ENCODE results near the gene TANGO2.

TANGO2 gene

GRCh38 chr22:20032407-20032991 lies 11.6 kb downstream of the TANGO2 start:
- no peak for DNase-seq (ENCODE audit: low read depth)
- TF ChIP-seq CTCF (conservative IDR thresholded peaks at IDR 0.05; ENCODE audit: low read depth, low read length): no peak
- no peak overlapping the region for H3K4me3 ChIP-seq (ENCODE audit: low read length)

GRCh38 chr22:20033045-20033706 lies 12.3 kb downstream of the TANGO2 start:
- no peak overlapping the region for H3K4me3 ChIP-seq (ENCODE audit: low read length)
- no peak for TF ChIP-seq CTCF (conservative IDR thresholded peaks at IDR 0.05; ENCODE audit: low read depth, low read length)
- DNase-seq (ENCODE audit: low read depth): no peak

- no peak overlapping the region for H3K4me3 ChIP-seq (ENCODE audit: low read length)
- no peak for TF ChIP-seq CTCF (conservative IDR thresholded peaks at IDR 0.05; ENCODE audit: low read depth, low read length)
- DNase-seq (ENCODE audit: low read depth): no peak
Observed at GRCh38 chr22:20034143-20034542, 13.2 kb downstream of the TANGO2 start.

- H3K4me3 ChIP-seq (ENCODE audit: low read length): no peak overlapping the region
- no peak for TF ChIP-seq CTCF (conservative IDR thresholded peaks at IDR 0.05; ENCODE audit: low read depth, low read length)
Observed at GRCh38 chr22:20035375-20036083, 14.6 kb downstream of the TANGO2 start.

GRCh38 chr22:20036084-20036482 lies 15.2 kb downstream of the TANGO2 start:
- no peak overlapping the region for H3K4me3 ChIP-seq (ENCODE audit: low read length)
- no peak for TF ChIP-seq CTCF (conservative IDR thresholded peaks at IDR 0.05; ENCODE audit: low read depth, low read length)
- no peak for DNase-seq (ENCODE audit: low read depth)

More at GRCh38 chr22:20035375-20036083, 14.6 kb downstream of the TANGO2 start:
- no peak for DNase-seq (ENCODE audit: low read depth)

- TF ChIP-seq CTCF (conservative IDR thresholded peaks at IDR 0.05; ENCODE audit: low read depth, low read length): no peak
- DNase-seq (ENCODE audit: low read depth): no peak
Observed at GRCh38 chr22:20036535-20037392, 15.9 kb downstream of the TANGO2 start.

More at GRCh38 chr22:20036535-20037392, 15.9 kb downstream of the TANGO2 start:
- H3K4me3 ChIP-seq (ENCODE audit: low read length): no peak overlapping the region

Measured in retinal pigment epithelial cell (primary cell).